ENCODE measurements around the gene CFAP107.

DNA sequence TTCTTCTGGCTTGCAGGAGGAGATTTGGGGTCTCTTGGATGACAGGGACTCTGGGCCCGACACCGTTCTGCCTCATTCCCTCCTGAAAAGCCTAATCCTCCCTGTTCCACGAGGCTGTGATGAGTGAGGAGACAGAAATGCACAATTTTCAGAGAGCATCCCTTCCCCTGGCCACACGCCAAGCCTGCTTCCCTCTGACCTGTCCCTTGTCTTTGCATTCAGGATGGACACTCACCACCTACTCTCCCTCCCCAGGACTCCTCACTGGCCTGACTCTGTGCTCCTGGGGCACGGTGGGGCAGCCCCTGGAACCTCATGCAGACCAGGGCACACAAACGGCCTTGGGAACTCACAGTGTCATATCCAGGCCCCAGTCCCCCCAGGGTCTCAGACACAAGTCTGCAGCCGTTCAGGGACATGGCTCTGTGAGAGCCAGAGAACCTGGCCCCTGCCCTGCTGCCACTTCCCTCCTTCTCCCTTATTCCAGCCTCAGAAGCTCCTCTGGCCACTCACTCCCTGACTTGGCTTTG lies 24.0 kb downstream of the CFAP107 start:
- TF ChIP-seq, protein P1, sequence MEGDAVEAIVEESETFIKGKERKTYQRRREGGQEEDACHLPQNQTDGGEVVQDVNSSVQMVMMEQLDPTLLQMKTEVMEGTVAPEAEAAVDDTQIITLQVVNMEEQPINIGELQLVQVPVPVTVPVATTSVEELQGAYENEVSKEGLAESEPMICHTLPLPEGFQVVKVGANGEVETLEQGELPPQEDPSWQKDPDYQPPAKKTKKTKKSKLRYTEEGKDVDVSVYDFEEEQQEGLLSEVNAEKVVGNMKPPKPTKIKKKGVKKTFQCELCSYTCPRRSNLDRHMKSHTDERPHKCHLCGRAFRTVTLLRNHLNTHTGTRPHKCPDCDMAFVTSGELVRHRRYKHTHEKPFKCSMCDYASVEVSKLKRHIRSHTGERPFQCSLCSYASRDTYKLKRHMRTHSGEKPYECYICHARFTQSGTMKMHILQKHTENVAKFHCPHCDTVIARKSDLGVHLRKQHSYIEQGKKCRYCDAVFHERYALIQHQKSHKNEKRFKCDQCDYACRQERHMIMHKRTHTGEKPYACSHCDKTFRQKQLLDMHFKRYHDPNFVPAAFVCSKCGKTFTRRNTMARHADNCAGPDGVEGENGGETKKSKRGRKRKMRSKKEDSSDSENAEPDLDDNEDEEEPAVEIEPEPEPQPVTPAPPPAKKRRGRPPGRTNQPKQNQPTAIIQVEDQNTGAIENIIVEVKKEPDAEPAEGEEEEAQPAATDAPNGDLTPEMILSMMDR (IDR thresholded peaks at IDR 0.05; ENCODE audit: insufficient read depth, low read length), result no peak
- TF ChIP-seq, protein P2, sequence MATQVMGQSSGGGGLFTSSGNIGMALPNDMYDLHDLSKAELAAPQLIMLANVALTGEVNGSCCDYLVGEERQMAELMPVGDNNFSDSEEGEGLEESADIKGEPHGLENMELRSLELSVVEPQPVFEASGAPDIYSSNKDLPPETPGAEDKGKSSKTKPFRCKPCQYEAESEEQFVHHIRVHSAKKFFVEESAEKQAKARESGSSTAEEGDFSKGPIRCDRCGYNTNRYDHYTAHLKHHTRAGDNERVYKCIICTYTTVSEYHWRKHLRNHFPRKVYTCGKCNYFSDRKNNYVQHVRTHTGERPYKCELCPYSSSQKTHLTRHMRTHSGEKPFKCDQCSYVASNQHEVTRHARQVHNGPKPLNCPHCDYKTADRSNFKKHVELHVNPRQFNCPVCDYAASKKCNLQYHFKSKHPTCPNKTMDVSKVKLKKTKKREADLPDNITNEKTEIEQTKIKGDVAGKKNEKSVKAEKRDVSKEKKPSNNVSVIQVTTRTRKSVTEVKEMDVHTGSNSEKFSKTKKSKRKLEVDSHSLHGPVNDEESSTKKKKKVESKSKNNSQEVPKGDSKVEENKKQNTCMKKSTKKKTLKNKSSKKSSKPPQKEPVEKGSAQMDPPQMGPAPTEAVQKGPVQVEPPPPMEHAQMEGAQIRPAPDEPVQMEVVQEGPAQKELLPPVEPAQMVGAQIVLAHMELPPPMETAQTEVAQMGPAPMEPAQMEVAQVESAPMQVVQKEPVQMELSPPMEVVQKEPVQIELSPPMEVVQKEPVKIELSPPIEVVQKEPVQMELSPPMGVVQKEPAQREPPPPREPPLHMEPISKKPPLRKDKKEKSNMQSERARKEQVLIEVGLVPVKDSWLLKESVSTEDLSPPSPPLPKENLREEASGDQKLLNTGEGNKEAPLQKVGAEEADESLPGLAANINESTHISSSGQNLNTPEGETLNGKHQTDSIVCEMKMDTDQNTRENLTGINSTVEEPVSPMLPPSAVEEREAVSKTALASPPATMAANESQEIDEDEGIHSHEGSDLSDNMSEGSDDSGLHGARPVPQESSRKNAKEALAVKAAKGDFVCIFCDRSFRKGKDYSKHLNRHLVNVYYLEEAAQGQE (IDR thresholded peaks at IDR 0.05; ENCODE audit: insufficient replicate concordance, low read depth), result no peak
- TF ChIP-seq GABPA (IDR thresholded peaks at IDR 0.05; ENCODE audit: low read depth) (no peak), POLR2AphosphoS5 (IDR thresholded peaks at IDR 0.05; ENCODE audit: low read depth) (no peak), SPI1 (IDR thresholded peaks at IDR 0.05; ENCODE audit: borderline replicate concordance, low read depth) (no peak)
